Measurements from ENCODE around the gene MORN5. TPM values are rescaled to one million over a fixed set of nuclear protein-coding genes. Genes with fewer than 3 reads are reported as not detected.
A peak's percentile ranks its signal among the peaks of the same experiment; 100 is the strongest.

The MORN5 gene
- polyA plus RNA-seq, 1 donor from 2014 or later, result not detected

DNA sequence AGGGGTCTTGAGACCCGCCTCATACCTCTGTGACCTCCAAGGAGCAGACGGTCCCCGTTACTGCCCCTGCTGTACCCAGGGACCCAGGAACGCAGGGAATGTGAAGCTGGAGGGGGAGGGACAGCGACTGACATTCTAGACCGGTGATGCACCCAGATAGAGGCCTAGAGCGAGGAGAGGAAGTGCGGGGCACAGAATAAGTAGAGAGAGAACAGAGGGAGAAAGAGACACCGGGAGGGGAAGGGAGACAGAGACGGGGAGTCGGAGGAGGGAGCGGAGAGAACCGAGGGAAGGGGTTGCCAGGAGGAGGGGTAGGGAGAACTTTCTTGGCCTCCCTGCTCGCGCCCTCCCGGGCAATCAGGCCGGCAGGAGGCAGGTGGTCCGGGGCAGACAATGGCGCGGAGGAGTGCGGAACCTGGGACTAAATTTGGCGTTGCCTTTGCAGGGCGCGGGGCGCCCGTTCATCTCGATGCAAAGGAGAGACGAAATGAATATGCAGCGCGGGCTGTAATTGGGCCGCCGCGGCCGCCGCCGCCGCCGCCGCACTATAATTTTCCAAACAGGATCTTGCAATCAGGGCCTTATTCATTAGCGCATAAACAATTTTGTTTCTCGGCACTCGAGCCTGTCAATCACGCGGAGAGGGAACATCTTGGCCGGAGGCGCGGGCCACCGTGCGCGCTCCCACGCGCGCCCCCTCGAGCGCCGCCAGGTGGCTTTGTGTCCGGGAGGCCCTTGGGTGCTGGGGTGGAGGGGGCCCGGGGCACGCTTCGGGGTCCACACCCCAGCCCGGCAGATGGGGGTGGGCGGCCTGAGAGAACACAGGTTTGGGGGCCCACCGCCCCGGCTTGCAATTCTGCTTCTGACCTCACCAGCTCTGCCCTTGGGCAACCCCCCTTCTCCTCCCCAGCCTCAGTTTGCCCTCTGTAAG, 33.1 kb upstream of the MORN5 start:
- H2AFZ ChIP-seq (ENCODE audit: low read depth, low read length), result no peak overlapping the region
- H3K9ac ChIP-seq (ENCODE audit: low read length), result no peak overlapping the region
- no peaks in the 10 kb centered on the region for H3K79me2 ChIP-seq (replicated peaks; ENCODE audit: insufficient read depth, low read length)
- peak overlapping the region; percentile 58 for H3K4me3 ChIP-seq (ENCODE audit: low read length)
- H3K9me3 ChIP-seq (ENCODE audit: low read length), result no peaks in the 10 kb centered on the region
- TF ChIP-seq CTCF (IDR thresholded peaks at IDR 0.05; ENCODE audit: poor library complexity, severe bottlenecking), result no peak
- TF ChIP-seq REST (IDR thresholded peaks at IDR 0.05; ENCODE audit: borderline replicate concordance), result no peak
- no peak for TF ChIP-seq POLR2AphosphoS5 (IDR thresholded peaks at IDR 0.05)
- TF ChIP-seq RAD21 (conservative IDR thresholded peaks at IDR 0.05), result no peak
- TF ChIP-seq MXI1 (conservative IDR thresholded peaks at IDR 0.05; ENCODE audit: poor library complexity, severe bottlenecking), result no peak
- TF ChIP-seq SMC3 (conservative IDR thresholded peaks at IDR 0.05; ENCODE audit: poor library complexity), result no peak
- TF ChIP-seq EP300 (conservative IDR thresholded peaks at IDR 0.05; ENCODE audit: poor library complexity, severe bottlenecking), result no peak
- TF ChIP-seq EZH2 (IDR thresholded peaks at IDR 0.05; ENCODE audit: borderline replicate concordance, insufficient read depth, low read length, poor library complexity, severe bottlenecking), result no peak
- no peak for TF ChIP-seq TAF1 (IDR thresholded peaks at IDR 0.05; ENCODE audit: low read depth)
- H3K9me2 ChIP-seq (ENCODE audit: insufficient read depth, low read length), result no peaks in the 10 kb centered on the region
- no peaks in the 10 kb centered on the region for H3K36me3 ChIP-seq (ENCODE audit: insufficient read depth, low read length)
- H3F3A ChIP-seq (ENCODE audit: insufficient read depth, low read length, poor library complexity, severe bottlenecking), result no peaks in the 10 kb centered on the region
- no peak overlapping the region for H3K27ac ChIP-seq (ENCODE audit: low read length)
- peaks cover 44% of the 10 kb centered on the region for H3K27me3 ChIP-seq (ENCODE audit: insufficient read depth, low read depth, low read length)
- no peaks in the 10 kb centered on the region for H4K20me1 ChIP-seq (ENCODE audit: insufficient read depth)
- no peak overlapping the region for H3K4me2 ChIP-seq (ENCODE audit: low read length)

- TF ChIP-seq MXI1 (conservative IDR thresholded peaks at IDR 0.05; ENCODE audit: poor library complexity, severe bottlenecking), result no peak
- TF ChIP-seq SMC3 (conservative IDR thresholded peaks at IDR 0.05; ENCODE audit: poor library complexity), result no peak
- TF ChIP-seq CTCF (IDR thresholded peaks at IDR 0.05; ENCODE audit: poor library complexity, severe bottlenecking), result no peak
- TF ChIP-seq EZH2 (IDR thresholded peaks at IDR 0.05; ENCODE audit: borderline replicate concordance, insufficient read depth, low read length, poor library complexity, severe bottlenecking), result no peak
- TF ChIP-seq EP300 (conservative IDR thresholded peaks at IDR 0.05; ENCODE audit: poor library complexity, severe bottlenecking), result no peak
- no peak for TF ChIP-seq TAF1 (IDR thresholded peaks at IDR 0.05; ENCODE audit: low read depth)
- TF ChIP-seq RAD21 (conservative IDR thresholded peaks at IDR 0.05), result no peak
- TF ChIP-seq REST (IDR thresholded peaks at IDR 0.05; ENCODE audit: borderline replicate concordance), result no peak
- no peak for TF ChIP-seq POLR2AphosphoS5 (IDR thresholded peaks at IDR 0.05)
- Histone ChIP-seq H2AFZ (ENCODE audit: low read depth, low read length) (no peak overlapping the region), H3K9me3 (ENCODE audit: low read length) (no peaks in the 10 kb centered on the region), H3K4me2 (ENCODE audit: low read length) (no peak overlapping the region), H3K9ac (ENCODE audit: low read length) (no peak overlapping the region), H3F3A (ENCODE audit: insufficient read depth, low read length, poor library complexity, severe bottlenecking) (no peaks in the 10 kb centered on the region), H3K27me3 (ENCODE audit: insufficient read depth, low read depth, low read length) (peaks cover 44% of the 10 kb centered on the region), H3K79me2 (replicated peaks; ENCODE audit: insufficient read depth, low read length) (no peaks in the 10 kb centered on the region), H3K4me3 (ENCODE audit: low read length) (no peak overlapping the region), H3K9me2 (ENCODE audit: insufficient read depth, low read length) (no peaks in the 10 kb centered on the region), H3K36me3 (ENCODE audit: insufficient read depth, low read length) (no peaks in the 10 kb centered on the region), H4K20me1 (ENCODE audit: insufficient read depth) (no peaks in the 10 kb centered on the region), H3K27ac (ENCODE audit: low read length) (no peak overlapping the region)
Measured at GRCh38 chr9:122127396-122127798, 32.3 kb upstream of the MORN5 start.

All from neural cell (in vitro differentiated cells).